Measurements from ENCODE around the gene FKBP5.
"Not testable (repeated sequence)": the region's sequence is repeated elsewhere in the genome, so short reads cannot be mapped to it uniquely, and the experiment has no call there.

Gene FKBP5

DNA sequence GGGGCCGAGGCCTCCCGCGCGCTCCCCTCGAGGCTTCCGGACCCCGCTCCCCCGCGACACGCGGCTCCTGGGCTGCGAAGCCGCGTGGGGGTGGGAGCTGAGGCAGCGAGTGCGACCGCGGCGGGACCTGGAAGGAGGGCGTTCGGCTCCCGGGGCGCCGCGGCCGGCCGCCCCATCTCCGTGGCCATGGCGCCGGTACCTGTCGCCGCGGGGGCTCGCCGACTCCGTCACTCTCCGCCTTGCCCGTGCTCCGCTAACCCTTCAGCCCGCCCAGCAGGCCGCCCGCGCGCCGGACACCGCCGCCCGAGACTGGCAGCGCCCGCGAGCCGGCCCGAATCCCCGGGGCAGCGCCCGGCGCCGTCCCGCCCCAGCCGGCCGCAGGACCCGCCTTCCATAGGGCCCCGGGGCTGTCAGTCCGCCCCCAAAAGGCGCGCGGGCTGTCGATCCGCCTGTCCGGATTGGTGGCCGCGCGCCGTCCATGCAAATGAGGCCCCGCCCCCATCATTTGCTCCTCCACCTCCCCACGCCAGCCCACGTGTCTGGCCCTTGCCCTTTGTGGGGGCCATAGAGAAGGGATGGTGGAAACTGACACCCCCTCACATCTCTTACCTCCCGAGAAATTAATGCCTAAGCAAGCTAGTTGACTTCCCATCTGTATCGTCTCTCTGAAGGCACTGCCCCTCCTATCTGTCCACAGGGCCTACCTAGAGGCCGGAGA, at the start of gene FKBP5:
TSS of gene FKBP5 (minus strand) at position 311 of the 718 bp plus-strand sequence. CDS start 46,091 bp downstream, outside the sequence.
- DNase-seq, result peak; percentile 20

DNA sequence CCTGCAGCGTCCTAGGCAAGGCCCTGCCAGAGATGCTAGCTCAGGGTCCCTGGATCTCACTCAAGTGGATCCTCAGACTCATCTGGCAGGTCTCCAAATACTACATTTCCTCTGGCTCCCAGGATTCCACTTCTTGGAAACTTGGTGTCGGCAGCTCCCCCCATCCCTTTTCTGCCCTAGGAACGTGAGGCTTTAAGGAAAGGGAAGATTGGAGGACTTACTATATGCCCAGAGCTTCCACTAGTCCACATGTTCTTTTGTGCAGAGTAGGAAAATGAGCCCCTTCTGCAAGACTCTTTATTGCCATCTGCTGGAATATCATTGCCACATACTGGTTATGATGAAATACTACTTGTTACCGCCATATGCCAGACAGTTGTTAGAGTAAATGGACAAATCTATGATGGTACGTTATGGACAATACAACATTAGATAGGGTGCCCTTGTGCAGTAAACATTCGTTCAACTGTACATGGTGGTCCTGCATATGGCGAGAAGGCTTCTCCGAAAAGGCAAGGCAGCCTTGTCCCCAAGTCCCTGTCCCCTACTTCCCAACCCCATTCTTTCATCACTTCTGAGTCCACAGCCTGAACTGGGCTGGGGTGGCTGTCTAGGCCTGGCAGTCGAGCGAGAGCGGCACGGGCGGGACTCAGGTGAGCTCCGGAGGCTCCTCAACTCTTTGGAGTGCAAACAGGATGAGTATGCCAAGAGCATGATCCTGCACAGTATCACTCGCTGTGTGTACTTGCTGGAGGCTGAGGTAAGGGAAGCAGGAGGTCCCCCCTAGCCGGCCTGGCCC, 48.9 kb upstream of the FKBP5 start:
- peak; percentile 22 for DNase-seq

DNA sequence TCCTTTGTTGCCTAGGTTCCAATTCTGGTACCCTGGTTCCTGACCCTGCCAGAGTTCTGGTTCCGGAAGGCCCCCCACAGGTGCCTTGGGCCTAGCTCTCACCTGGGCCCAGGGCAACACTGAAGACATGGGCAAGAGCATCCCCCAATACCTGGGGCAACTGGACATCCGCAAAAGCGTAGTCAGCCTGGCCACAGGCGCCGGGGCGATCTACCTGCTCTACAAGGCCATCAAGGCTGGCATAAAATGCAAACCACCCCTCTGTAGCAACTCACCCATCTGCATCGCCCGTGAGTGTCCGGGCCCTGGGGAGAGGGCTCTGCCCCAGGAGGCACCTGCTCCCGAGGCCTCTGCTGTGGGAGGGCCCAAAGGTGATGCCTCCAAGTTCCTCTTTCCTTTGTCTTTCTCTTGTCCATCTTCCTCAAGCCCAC, 48.3 kb upstream of the FKBP5 start, which contains the start of gene ARMC12:
TSS of gene ARMC12 (plus strand) at position 51 of the 431 bp plus-strand sequence. CDS start at position 128, 77 bp downstream.
- no peak for DNase-seq

DNA sequence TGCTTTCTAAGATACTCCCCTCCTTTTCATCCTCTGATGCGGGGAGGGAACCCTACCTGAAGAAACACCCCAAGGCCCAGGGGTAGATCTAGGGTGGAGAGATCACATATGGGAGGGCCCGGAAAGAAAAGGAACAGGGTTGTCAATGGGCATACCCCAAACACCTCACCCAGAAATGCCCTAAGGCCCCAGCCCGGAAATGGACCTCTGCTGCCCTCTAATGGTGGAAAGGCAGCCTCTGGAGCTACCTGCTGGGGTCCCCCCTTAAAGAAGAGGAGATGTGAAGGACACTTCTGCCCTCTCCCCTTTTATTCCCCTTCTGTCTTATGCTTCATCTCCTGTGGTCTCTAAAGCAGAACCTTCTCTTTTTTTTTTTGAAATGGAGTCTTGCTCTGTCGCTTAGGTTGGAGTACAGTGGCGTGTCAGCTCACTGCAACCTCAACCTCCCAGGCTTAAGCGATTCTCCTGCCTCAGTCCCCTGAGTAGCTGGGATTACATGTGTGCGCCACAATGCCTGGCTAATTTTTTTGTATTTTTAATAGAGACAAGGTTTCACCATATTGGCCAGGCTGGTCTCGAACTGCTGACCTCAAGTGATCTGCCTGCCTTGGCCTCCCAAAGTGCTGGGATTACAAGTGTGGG, 47.7 kb upstream of the FKBP5 start:
- no peak for DNase-seq

DNA sequence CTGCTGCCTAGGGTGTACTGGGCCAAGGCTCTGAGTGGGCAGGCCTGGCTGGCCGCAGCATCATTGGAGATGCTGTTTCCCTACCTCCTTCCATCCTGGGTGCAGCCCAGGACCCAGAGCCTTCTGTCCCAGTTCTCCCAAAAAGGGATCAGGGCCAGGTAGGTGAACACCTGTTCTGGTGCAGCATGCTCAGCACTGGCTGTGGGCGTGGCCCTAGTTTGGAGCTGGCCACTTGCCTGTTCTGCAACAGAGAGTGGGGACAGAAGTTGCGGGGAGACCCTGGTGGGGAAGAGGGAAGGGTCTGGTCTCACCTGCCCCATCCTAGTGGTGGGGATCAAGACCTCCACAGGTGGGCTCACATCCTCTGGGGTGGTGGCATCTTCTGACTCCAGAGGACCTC, 46.7 kb upstream of the FKBP5 start:
- no peak for DNase-seq

DNA sequence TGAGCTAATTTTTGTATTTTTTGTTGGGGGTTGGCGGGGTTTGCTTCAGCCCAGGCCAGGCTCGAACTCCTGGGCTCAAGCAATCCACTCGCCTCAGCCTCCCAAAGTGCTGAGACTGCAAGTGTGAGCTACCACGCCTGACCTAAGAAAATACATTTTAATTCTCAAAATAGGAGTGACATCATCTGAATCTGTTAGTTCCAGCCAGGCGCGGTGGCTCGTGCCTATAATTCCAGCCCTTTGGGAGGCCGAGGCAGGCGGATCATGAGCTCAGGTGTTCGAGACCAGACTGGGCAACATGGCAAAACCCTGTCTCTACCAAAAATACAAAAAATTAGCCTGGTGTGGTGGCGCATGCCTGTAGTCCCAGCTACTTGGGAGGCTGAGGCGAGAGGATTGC, 45.6 kb upstream of the FKBP5 start:
- not testable (repeated sequence) for DNase-seq

DNA sequence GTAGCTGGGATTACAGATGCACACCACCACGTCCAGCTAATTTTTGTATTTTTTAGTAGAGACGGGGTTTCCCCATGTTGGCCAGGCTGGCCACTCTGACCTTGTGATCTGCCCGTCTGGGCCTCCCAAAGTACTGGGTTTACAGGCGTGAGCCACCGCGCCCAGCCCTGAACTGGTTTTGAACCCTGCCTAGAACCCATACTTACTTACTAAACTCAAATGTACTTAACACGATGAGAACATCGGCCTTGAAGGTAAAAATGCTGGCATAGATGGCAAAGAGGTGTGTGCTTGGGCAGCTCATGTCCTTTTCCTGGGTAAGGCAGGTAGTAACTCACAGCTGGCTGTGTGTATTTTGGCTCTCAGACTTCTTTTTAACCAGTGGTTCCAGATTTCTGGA, 44.9 kb upstream of the FKBP5 start:
- DNase-seq, result no peak

DNA sequence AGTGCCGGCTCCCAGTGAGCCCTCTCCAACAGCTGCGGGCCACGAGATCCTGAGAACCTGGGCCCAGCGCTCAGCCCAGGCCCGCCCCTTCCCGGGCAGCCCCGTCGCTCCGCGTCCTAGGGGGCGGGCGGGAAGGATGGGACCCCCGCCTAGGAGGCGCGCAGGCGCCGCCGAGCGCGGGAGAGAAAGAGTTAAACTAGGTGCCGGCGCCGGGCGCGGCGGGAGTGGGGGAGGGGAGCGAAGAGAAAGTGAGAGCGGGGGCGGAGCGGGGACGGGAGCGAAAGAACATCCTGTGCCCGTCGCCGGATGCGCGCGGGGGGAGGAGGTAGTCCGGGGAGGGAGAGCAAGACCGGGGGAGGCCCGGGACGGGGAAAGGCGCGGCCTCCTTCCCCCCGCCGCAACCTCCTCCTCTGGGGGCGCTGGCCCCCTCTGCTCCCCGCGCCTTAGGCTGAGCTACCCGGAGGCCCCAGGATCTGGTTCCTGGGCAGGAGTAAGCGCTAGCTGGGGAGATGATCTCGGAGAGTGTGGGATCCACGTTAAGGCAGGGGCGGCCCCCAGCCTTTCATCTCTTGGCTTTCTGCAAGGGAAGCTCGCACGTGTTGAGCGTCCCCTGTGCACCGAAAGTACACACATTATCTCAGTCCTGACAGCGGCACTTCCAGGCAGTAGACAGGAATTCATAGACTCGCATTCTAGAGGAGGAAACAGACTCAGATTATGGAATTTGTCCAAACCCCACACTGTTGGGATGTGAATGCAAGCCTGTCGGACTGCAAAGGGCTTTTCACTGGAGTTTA, 43.2 kb upstream of the FKBP5 start:
- DNase-seq, result no peak

DNA sequence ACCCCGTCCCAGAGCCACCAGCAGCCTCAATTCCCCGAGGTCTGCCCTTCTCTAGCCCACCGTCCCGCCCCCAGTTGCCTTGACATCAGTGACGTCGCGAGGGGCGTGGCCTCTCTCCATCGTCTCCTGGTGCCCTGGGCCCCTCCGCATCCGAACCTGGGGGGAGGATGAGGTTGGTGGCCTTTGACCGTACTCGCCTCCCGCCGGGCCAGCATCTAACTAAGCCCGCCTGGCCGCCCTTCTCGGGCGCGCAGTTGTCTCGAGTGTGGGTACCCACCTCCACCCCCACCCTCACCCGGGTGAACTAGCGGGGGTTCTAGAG, 42.7 kb upstream of the FKBP5 start:
- DNase-seq, result no peak

DNA sequence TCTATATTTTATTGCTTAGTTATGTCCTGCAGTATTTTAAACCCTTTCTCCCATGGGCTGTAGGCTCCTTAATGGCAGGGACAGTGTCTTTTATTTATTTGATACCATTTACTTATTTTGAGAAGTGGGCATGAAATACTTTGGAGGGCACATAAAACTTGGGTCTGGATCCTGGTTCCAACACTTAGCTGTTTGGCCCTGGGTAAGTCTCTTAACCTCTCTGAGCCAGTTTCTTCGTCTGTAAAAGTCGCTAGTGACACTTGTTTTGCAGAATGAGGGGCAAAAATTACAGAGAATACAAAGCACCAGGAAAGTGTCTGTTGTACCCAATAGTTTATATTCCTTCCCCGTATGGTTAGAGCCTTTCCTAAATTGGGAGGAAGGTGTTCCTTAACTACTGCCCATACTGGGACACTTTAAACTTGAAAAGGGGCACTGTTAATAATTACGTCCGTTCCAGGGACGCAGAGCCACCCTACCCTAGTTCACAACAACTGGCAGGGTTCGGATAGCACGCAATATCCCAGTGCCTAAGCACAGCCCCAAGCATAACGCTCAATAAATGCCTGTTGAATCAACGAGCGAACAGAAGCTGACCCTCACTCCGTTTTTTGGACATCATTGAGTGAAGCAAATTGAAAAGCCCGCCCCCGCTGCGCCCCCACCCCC, 42.2 kb upstream of the FKBP5 start:
- DNase-seq, result no peak

DNA sequence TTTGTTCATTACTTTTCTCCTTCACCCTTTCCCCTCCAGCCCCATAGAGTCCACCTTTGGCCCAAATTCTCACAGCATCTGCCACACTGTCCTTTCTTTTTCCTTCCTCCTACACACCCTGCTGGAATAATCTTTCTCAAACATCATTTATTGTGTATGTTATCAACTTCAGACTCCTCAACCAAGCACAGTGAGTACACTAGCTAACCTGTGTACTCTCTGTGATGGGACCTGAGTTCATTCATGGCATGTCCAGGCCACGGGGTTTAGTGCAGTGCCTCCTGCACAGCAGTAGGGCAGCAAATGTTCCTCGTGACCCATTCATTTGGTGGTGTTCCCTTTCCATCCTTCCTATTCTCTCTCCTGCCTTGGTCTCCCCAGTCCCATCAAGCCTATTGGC, 41.0 kb upstream of the FKBP5 start:
- DNase-seq, result no peak

DNA sequence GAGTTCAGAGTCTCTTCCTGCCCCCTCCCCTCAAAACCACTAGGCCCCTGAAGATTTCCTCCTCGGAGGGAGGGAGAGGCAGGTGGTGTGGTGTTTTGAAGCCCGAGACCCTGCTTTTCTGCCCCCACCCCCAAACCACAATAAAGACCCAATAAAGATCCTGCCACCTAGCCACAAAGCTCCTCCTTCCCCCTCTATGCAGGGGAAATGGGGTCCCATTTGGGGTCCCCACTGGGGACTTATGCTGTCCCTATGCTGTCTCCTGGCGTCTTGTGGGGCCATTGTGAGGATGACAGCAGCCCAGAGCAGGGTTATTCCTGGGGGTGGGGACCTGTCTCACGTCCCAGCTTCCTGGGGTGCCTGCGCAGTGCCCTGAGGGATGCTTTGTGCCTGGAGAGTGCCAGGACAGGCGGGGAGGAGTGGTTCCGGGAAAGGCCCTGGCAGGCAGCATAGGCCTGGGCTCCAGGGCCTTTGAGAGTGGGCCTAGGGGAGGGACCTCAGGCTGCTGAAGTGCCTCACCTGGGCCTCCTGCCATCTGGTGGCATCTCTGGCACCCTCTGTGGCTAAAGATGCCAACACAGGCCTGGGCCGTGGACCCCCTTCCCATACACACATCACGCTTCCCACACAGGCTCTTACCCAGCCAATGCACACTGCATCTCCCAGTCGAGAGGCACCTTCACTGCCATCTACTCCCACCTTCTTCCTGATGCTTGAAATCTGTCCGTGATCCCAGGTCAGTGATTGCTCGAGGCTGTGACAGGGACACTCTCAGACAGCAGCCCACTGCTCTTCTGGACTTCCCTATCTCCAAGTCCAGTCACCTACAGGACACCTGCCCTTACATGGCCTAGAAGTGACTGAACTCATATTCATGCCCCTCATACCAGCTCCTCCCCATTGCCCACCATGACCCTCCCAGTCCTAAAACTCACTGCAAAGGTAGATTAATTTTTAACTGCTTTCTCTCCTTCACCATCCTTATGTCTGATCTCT, 40.3 kb upstream of the FKBP5 start:
- DNase-seq, result no peak

DNA sequence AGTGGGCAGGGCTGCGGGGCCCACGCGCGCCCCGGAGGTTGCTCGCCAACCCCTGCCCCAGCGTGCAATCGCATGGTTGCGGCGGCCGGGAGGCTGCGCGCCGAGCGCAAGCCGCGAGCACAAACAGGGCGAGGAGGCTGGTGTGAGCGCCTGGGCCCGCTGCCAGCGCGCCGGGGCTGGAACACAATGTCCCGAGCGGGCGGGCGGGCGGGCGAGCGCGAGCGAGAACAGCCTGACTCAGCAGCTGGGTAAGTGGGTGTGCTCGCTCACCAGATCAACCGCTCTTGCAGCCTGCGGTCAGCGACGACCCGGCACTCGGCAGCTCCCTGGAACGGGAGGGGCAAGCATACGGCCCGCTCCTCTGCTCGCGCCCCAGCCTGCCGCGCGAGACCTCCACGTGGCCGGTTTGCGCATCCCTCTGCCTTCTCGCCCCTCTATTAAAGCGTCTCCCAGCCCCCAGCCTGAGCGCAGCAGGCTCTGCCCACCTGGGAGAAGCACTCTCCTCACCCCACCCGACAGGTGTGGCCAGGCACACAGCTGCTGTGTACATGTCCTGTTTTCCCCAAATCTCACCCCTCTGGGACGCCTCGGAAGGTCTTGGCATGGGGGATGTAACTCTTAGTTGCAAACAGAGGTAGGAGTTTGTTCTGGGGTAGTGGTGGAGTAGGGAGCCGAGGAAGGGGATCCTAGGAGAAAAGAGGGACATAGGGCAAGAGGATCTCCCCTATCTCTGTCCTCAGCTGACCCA, 39.4 kb upstream of the FKBP5 start:
- no peak for DNase-seq

DNA sequence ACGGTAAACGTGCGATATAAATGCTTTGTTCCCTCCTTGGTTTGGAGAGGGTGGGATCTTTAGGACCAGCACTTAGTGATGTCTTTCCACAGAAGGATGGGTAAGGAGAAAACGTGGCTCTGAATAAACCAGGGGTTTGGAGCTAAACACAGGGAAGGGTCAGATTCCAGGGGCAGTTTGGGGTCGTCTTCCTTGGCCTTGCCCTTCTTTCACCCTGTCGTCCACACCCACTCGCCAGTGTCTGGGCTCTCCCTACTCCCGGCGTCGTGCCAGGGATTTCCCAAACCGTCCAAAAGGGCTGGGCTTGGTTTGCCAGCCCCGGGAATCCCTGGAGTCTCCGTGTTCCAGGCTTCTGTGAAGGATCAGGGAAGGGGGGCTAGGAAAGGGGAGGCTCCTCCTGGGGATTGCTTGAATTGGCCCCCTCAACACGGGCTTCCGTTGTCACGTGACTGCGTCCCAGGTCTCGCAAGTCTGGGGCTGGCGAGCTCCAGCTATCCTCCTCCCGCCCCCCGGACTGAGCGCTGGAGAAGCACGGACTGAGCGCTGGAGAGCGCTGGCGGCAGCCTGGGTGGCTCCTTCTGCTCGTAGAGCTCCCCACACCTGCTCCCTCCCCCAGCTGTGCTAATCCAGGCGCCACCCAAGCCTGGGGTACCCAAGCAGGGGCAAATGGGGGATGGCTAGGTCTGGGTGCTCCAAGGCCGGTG, 38.7 kb upstream of the FKBP5 start:
- no peak for DNase-seq

DNA sequence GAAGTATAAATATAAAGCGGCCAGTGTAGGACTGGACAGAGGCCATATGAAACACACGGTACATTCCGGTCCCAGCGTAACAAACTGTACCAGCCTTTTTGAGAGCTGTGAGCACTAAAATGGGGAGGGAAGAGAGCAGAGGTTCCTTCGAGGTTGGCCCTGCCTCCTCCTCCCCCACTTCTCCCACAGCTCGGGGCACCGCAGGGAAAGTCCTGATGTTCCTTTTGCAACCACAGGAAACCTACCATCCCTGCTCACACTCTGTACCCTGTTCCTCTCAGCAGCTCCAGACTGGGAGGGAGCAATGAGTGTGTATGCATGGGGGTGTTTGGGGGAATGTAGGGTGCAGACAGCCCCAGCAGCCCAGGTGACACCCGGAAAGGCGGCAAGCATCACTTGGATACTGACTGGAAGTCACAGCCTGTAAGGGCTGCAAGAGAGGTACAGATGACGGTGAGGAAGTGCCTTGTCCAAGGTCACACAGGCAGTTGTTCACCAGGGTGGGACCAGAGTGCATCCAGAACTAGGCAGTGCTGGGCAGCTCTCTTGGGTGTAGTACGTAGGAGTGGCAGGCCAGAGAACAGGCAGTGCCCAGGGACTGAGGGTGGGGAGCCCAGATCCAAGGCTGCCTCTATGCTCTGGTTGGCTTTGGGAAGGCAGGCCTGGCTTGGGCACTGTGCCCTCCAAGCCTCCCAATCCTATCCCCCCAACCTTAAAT, 37.2 kb upstream of the FKBP5 start:
- DNase-seq, result no peak

DNA sequence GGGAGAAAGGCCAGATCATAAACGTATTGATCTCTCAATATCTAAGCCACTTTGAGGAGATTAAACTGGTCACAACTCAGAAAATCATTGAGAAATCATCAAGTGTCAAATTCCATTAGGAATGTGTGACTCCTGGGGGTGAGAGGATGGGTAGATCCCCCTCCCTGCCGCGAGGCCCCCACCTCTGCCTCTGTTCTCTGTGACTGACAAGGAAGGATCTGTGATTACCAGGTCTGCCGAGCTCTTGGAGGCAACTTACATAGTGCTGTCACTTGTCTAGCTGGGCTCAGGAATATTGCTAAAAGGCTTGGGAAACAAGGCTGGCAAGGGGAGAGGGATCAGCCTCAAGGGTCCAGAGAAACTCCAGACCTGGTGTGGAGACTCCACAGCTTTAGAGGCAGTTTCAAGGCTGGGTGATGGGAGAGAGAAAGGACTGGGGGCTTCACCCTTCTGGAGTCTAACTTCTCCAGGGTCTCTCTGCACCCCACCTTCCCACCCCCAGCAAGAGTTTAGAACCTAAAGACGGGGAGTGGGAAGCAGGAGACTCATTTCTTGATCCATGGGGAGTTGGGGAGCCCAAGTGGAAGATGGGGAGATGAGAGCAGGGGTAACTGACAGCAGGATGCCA, 36.5 kb upstream of the FKBP5 start:
- no peak for DNase-seq

DNA sequence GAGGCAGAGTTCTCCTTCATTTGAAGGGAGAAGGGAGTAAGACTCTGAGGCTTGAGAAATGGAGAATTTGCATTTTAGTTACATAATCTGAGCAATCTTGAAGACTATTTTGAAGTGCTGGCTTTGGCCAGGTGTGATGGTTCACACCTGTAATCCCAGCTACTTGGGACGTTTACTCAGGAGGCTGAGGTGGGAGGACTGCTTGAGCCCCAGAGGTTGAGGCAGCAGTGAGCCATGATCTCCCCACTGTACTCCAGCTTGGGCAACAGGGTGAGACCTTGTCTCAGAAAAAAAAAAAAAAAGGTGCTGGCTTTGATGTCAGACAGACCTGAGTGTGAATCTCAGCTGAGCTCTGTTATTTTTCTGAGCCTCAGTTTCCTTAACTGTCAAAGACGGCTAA, 35.8 kb upstream of the FKBP5 start:
- DNase-seq, result no peak

DNA sequence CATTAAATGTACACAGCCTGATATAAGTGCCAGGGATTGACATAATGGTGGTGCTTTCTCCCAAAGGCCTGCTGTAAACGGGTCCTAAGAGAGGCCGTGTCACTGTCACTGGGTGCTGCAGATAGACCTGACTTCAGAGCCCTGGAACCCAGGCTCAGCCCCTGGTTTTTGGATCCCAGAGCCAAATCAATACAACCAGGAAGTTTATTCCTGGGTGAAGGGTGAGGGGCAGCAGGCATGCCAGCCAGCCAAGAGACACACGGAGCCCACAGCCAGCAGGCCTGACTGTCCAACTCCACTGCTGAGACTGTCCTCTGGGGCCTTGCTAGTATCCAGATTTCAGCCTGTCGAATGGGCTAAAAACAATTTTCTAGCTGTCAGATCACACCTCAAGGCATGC, 35.3 kb upstream of the FKBP5 start:
- no peak for DNase-seq

DNA sequence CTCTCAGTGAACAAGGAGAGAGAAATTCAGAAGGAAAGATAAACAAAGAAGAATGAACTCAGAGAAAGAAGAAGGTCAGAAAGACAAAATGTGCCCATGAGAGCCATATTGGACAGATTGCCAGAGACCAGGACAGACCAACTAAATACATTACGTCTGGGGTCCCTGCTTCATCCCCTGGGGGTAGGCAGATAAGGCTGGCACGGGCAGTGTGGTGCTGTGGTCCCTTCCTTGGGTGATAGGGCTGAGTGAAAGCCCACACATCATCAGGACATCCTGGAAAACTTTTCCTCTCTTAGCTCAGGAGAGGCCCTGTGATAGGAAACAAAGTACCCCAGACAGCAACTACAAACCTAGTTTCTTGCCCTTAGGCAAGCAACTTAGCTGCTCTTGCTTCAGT, 34.9 kb upstream of the FKBP5 start:
- DNase-seq, result no peak
